ENCODE measurements around the gene SMIM35. TPM values are rescaled to one million over a fixed set of nuclear protein-coding genes. Genes with fewer than 3 reads are reported as not detected.

SMIM35 gene
- total RNA-seq, 1 experiment from 2014 or later, result not detected

GRCh38 chr11:118052581-118053206 lies 34.1 kb downstream of the SMIM35 start:
- ChIA-PET CTCF (interaction anchor here (0.8 to 3.0 kb wide), 44 partner anchors 9 to 627 kb away, joined by 3 to 40 read pairs (median 5); partner anchors contain the start of genes FXYD6, IL10RA, SCN4B and TMPRSS4), POLR2A (no interaction called here)
- H3K27me3 Mint-ChIP-seq (ENCODE audit: low read depth), result no peaks in the 10 kb centered on the region; the same call in 1 of the 2 replicates
- H3K4me1 Mint-ChIP-seq, result no peaks in the 10 kb centered on the region; the same call in none of the 2 replicates
- H3K4me3 Mint-ChIP-seq, result no peak overlapping the region
- H3K36me3 Mint-ChIP-seq, result no peaks in the 10 kb centered on the region
- DNase-seq (ENCODE audit: low spot score) (no peak), ATAC-seq (no peak)
- H3K27ac Mint-ChIP-seq, result no peak overlapping the region
- no peaks in the 10 kb centered on the region for H3K9me3 Mint-ChIP-seq
- no peak for TF ChIP-seq ZNF263 (CRISPR knock-in tag; IDR thresholded peaks at IDR 0.05; ENCODE audit: low read depth)
- TF ChIP-seq ZNF425 (CRISPR knock-in tag; conservative IDR thresholded peaks at IDR 0.05), result no peak
- TF ChIP-seq ATF1 (CRISPR knock-in tag; IDR thresholded peaks at IDR 0.05), result no peak
- no peak for TF ChIP-seq ZNF416 (CRISPR knock-in tag; IDR thresholded peaks at IDR 0.05)
- no peak for TF ChIP-seq CTCF (IDR thresholded peaks at IDR 0.05)
- TF ChIP-seq GTF2I (CRISPR knock-in tag; conservative IDR thresholded peaks at IDR 0.05), result no peak
- no peak for TF ChIP-seq USF2 (CRISPR knock-in tag; IDR thresholded peaks at IDR 0.05)
- TF ChIP-seq AFF4 (CRISPR knock-in tag; IDR thresholded peaks at IDR 0.05; ENCODE audit: borderline replicate concordance), result no peak
- no peak for TF ChIP-seq PREB (CRISPR knock-in tag; IDR thresholded peaks at IDR 0.05; ENCODE audit: borderline replicate concordance)
- TF ChIP-seq NFE2L1 (CRISPR knock-in tag; IDR thresholded peaks at IDR 0.05), result no peak
- TF ChIP-seq IRF1 (CRISPR knock-in tag; IDR thresholded peaks at IDR 0.05), result no peak
- no peak for TF ChIP-seq ZNF138 (CRISPR knock-in tag; conservative IDR thresholded peaks at IDR 0.05)
- no peak for TF ChIP-seq ELF4 (CRISPR knock-in tag; IDR thresholded peaks at IDR 0.05; ENCODE audit: low read depth)
- no peak for TF ChIP-seq GABPB1 (CRISPR knock-in tag; IDR thresholded peaks at IDR 0.05)
- no peak for TF ChIP-seq TEAD4 (CRISPR knock-in tag; IDR thresholded peaks at IDR 0.05)
- no peak for TF ChIP-seq ESRRA (CRISPR knock-in tag; IDR thresholded peaks at IDR 0.05; ENCODE audit: borderline replicate concordance)
- TF ChIP-seq STAT6 (CRISPR knock-in tag; conservative IDR thresholded peaks at IDR 0.05; ENCODE audit: low read depth), result no peak
- no peak for TF ChIP-seq E2F4 (CRISPR knock-in tag; IDR thresholded peaks at IDR 0.05; ENCODE audit: borderline replicate concordance, low read depth)
- TF ChIP-seq TCF7 (CRISPR knock-in tag; IDR thresholded peaks at IDR 0.05; ENCODE audit: low read depth), result no peak
- TF ChIP-seq ZMAT4 (CRISPR knock-in tag; IDR thresholded peaks at IDR 0.05), result no peak
